ENCODE results near the gene CLIC2.

CLIC2 gene

GRCh38 chrX:155231163-155231562 lies 103.3 kb downstream of the CLIC2 start:
- Mint-ChIP-seq H3K9me3 (no peaks in the 10 kb centered on the region), H3K27ac (no peak overlapping the region), H3K36me3 (peaks cover 51% of the 10 kb centered on the region), H3K27me3 (no peaks in the 10 kb centered on the region), H3K4me3 (no peak overlapping the region), H3K4me1 (peaks cover 8% of the 10 kb centered on the region)
- CTCF ChIA-PET, result no interaction called here
- DNase-seq, result no peak
